Lower leg skin (tissue), 3 donors: ENCODE measurements around the gene NTN3.

Source experiments
- CTCF ChIP-seq, 3 donors: fragments of 450-650 bp; IDR thresholded peaks; one replicate each; pipeline ENCODE4 v1.5.1; 2016; ENCODE audit warnings: antibody characterized with exemption in 3 of 3, mild to moderate bottlenecking in 3 of 3, moderate library complexity in 2 of 3
- POLR2A ChIP-seq, 2 donors: fragments of 450-650 bp; IDR thresholded peaks; one replicate each; pipeline ENCODE4 v1.6.1; 2016 to 2017; ENCODE audit warnings: antibody characterized with exemption in 2 of 2, mild to moderate bottlenecking in 1 of 2, moderate library complexity in 1 of 2

- TF ChIP-seq POLR2A (IDR thresholded peaks at IDR 0.05), result no peak
- TF ChIP-seq CTCF (IDR thresholded peaks at IDR 0.05), result no peak
Measured at GRCh38 chr16:2468725-2469398, 2.2 kb upstream of the NTN3 start.
